Stomach (tissue), 9 donors: ENCODE results near the gene ASTN2. TPM values are rescaled to one million over a fixed set of nuclear protein-coding genes. Genes with fewer than 3 reads are reported as not detected.

Source experiments
- DNase-seq, 2 donors: peaks; one replicate each; pipeline versions ENCODE4 v3.0.0 to v3.0.0-alpha.2; 2013 to 2019
- H3K27ac ChIP-seq, 5 donors: fragments of 200-600 bp in 4 of 5; sonication (generic) in 4 of 5; one replicate each; pipeline ENCODE4 v1.5.1; 2013 to 2019; ENCODE audit warnings: mild to moderate bottlenecking in 1 of 5, moderate library complexity in 1 of 5
- H3K27me3 ChIP-seq, 3 donors: fragments of 200-600 bp; sonication (generic); one replicate each; pipeline ENCODE4 v1.5.1; 2017 to 2019; ENCODE audit warnings: mixed run types in 1 of 3
- H3K36me3 ChIP-seq, 4 donors: fragments of 200-600 bp; sonication (generic); 1 replicate in 3 of 4; 2 replicates in 1 of 4; pipeline ENCODE4 v1.5.1; 2016 to 2019
- H3K4me1 ChIP-seq, 4 donors: fragments of 200-600 bp; sonication (generic); one replicate each; pipeline ENCODE4 v1.5.1; 2016 to 2019
- H3K4me3 ChIP-seq, 4 donors: fragments of 200-600 bp; sonication (generic) in 3 of 4; one replicate each; pipeline ENCODE4 v1.5.1; 2016 to 2019; ENCODE audit warnings: mild to moderate bottlenecking in 1 of 4
- H3K9me3 ChIP-seq, 4 donors: fragments of 200-600 bp; sonication (generic); one replicate each; pipeline ENCODE4 v1.5.1; 2016 to 2019
- CTCF ChIP-seq, 7 experiments: fragments of 450-650 bp in 4 of 7; fragments of 200-600 bp in 3 of 7; sonication (generic) in 3 of 7; IDR thresholded peaks; one replicate each; pipeline ENCODE4 v1.5.1; 2016 to 2019; ENCODE audit warnings: antibody characterized with exemption in 7 of 7, control low read depth in 2 of 7, mild to moderate bottlenecking in 1 of 7
- EP300 ChIP-seq: sonication (generic); formaldehyde crosslinking; IDR thresholded peaks from one replicate; pipeline ENCODE4 v1.6.1; 2017; ENCODE audit warnings: antibody characterized with exemption
- POLR2A ChIP-seq, 4 donors: fragments of 450-650 bp; IDR thresholded peaks; one replicate each; pipeline ENCODE4 v1.6.1; 2016; ENCODE audit warnings: antibody characterized with exemption in 4 of 4, control low read depth in 2 of 4, mild to moderate bottlenecking in 1 of 4, moderate library complexity in 1 of 4
- POLR2AphosphoS5 ChIP-seq, 3 donors: sonication (generic); formaldehyde crosslinking; IDR thresholded peaks; one replicate each; pipeline ENCODE4 v1.6.1; 2016; ENCODE audit warnings: antibody characterized with exemption in 3 of 3
- WGBS, 5 donors: extraction: QIAGEN DNeasy Blood & Tissue Kit in 3 of 5; methylation state at CpG; one replicate each; pipeline versions ENCODE4 v1.1.5 to v1.1.7; 2013 to 2018; 5-methylcytosine and 5-hydroxymethylcytosine counted together
- intact Hi-C: fragments of 100-400 bp; cut with DNase I; formaldehyde crosslinking; loops from one replicate; pipeline ENCODE4 v1.15.1; 2023; ENCODE audit warnings: low total_unique reads
- polyA plus RNA-seq, 3 donors: library from polyadenylated mRNA; stranded (reverse); fragments of 200-250 nt; gene quantifications; one replicate each; pipeline ENCODE4 v1.2.3, GENCODE V29; 2013
- total RNA-seq, 5 donors: library from RNA; depleted of rRNA; stranded (reverse); fragments of >200 nt; gene quantifications; one replicate each; pipeline versions ENCODE4 v1.1.0 to v1.2.3, GENCODE V29; 2014 to 2016
- donor health status: healthy with polysubstance abuse.
- donor health status: Bipolar disorder and iron deficiency.
- donor health status: healthy.

The ASTN2 gene
- total and polyA plus RNA-seq, 8 donors, result 2.1 to 22.3 (median 4.2) TPM; not detected in 1

GRCh38 chr9:116387934-116388698 is 1026.7 kb downstream of the ASTN2 start:
- Histone ChIP-seq H3K9me3 (no peaks in the 10 kb centered on the region), H3K27me3 (no peaks in the 10 kb centered on the region), H3K4me3 (no peak overlapping the region), H3K27ac (no peak overlapping the region), H3K4me1 (no peaks in the 10 kb centered on the region), H3K36me3 (peaks cover 0 to 14% (median 0%) of the 10 kb centered on the region in 4 donors)
- no peak for TF ChIP-seq EP300
- no peak for TF ChIP-seq POLR2AphosphoS5 (IDR thresholded peaks at IDR 0.05)
- TF ChIP-seq POLR2A (IDR thresholded peaks at IDR 0.05), result no peak
- TF ChIP-seq CTCF (IDR thresholded peaks at IDR 0.05), result no peak
- intact Hi-C loops, result no loop called here
- no peak for DNase-seq
- WGBS, 5 donors, result 65 to 82% (median 77%) methylated on average over 6 of the region's 6 CpGs

- H3K4me1 ChIP-seq, result no peaks in the 10 kb centered on the region
- no peak overlapping the region for H3K4me3 ChIP-seq
- no peak for DNase-seq
- TF ChIP-seq CTCF (IDR thresholded peaks at IDR 0.05) (no peak), POLR2AphosphoS5 (IDR thresholded peaks at IDR 0.05) (no peak), POLR2A (IDR thresholded peaks at IDR 0.05) (no peak), EP300 (no peak)
- H3K9me3 ChIP-seq, result no peaks in the 10 kb centered on the region
- intact Hi-C loops, result no loop called here
- H3K27ac ChIP-seq, result no peak overlapping the region
- H3K27me3 ChIP-seq, result no peaks in the 10 kb centered on the region
- peaks cover 0 to 4% (median 0%) of the 10 kb centered on the region in 4 donors for H3K36me3 ChIP-seq
- 44 to 48% (median 46%) methylated on average over 4 of the region's 4 CpGs for WGBS, 5 donors
Observed at GRCh38 chr9:116383936-116384335, 1030.9 kb downstream of the ASTN2 start.

GRCh38 chr9:116383133-116383532 is 1031.7 kb downstream of the ASTN2 start:
- 67 to 83% (median 74%) methylated on average over 5 of the region's 5 CpGs for WGBS, 5 donors
- Histone ChIP-seq H3K4me1 (no peaks in the 10 kb centered on the region), H3K27me3 (no peaks in the 10 kb centered on the region), H3K4me3 (no peak overlapping the region), H3K9me3 (no peaks in the 10 kb centered on the region), H3K27ac (no peak overlapping the region), H3K36me3 (peaks cover 0 to 6% (median 0%) of the 10 kb centered on the region in 4 donors)
- intact Hi-C loops, result no loop called here
- DNase-seq, result no peak
- no peak for TF ChIP-seq POLR2A (IDR thresholded peaks at IDR 0.05)
- TF ChIP-seq POLR2AphosphoS5 (IDR thresholded peaks at IDR 0.05), result no peak

- 78 to 90% (median 84%) methylated on average over 4 of the region's 4 CpGs for WGBS, 5 donors
Observed at GRCh38 chr9:116382053-116382452, 1032.8 kb downstream of the ASTN2 start.

More at GRCh38 chr9:116382053-116382452, 1032.8 kb downstream of the ASTN2 start:
- peaks cover 0 to 6% (median 0%) of the 10 kb centered on the region in 4 donors for H3K36me3 ChIP-seq
- intact Hi-C loops, result no loop called here
- no peak for DNase-seq
- no peaks in the 10 kb centered on the region for H3K9me3 ChIP-seq
- no peak overlapping the region for H3K27ac ChIP-seq
- TF ChIP-seq POLR2AphosphoS5 (IDR thresholded peaks at IDR 0.05) (no peak), EP300 (no peak), CTCF (IDR thresholded peaks at IDR 0.05) (no peak), POLR2A (IDR thresholded peaks at IDR 0.05) (no peak)
- H3K27me3 ChIP-seq, result no peaks in the 10 kb centered on the region
- H3K4me3 ChIP-seq, result no peak overlapping the region
- H3K4me1 ChIP-seq, result no peaks in the 10 kb centered on the region
